CD4-positive, CD25-positive, alpha-beta regulatory T cell (primary cell): ENCODE results near the gene TAMALIN. TPM values are rescaled to one million over a fixed set of nuclear protein-coding genes. Genes with fewer than 3 reads are reported as not detected.

Experiments
- ATAC-seq, 2 donors: fragments of 150-1000 bp; cut with Tn5 transposase; one replicate each; pipeline ENCODE4 v1.10.0; 2021; ENCODE audit warnings: low read depth in 2 of 2, moderate number of reproducible peaks in 2 of 2, moderate library complexity in 1 of 2
- DNase-seq, 3 donors: peaks; one replicate each; pipeline versions ENCODE4 v3.0.0 to v3.0.0-alpha.2; 2012 to 2022; ENCODE audit warnings: mixed read lengths in 1 of 3
- H3K27ac ChIP-seq: one replicate; pipeline ENCODE4 v1.7.0; 2013; ENCODE audit warnings: mild to moderate bottlenecking, low read length; ENCODE audit not compliant: insufficient read depth, poor library complexity, severe bottlenecking
- H3K27me3 ChIP-seq: one replicate; pipeline ENCODE4 v1.7.0; 2013; ENCODE audit warnings: low read length; ENCODE audit not compliant: control insufficient read depth, insufficient read depth
- H3K36me3 ChIP-seq: one replicate; pipeline ENCODE4 v1.7.0; 2013; ENCODE audit warnings: mild to moderate bottlenecking, low read length, moderate library complexity; ENCODE audit not compliant: control insufficient read depth, insufficient read depth
- H3K4me1 ChIP-seq: 2 replicates; pipeline ENCODE4 v1.7.0; 2013; ENCODE audit warnings: mild to moderate bottlenecking, low read length; ENCODE audit not compliant: insufficient read depth, control insufficient read depth, poor library complexity, severe bottlenecking
- H3K4me3 ChIP-seq: one replicate; pipeline ENCODE4 v1.7.0; 2013; ENCODE audit warnings: low read depth, mild to moderate bottlenecking, low read length, moderate library complexity
- H3K9me3 ChIP-seq, 2 experiments: 1 replicate in 1 of 2; 2 replicates in 1 of 2; pipeline ENCODE4 v1.7.0; 2013; ENCODE audit warnings: low read length in 2 of 2, mild to moderate bottlenecking in 1 of 2, moderate library complexity in 1 of 2; ENCODE audit not compliant: control insufficient read depth in 2 of 2
- H3K27ac Mint-ChIP-seq, 3 donors: one replicate each; pipeline ENCODE4 v1.8.0; 2020 to 2022; ENCODE audit warnings: mild to moderate bottlenecking in 3 of 3, mixed read lengths in 3 of 3, moderate library complexity in 2 of 3
- H3K27me3 Mint-ChIP-seq: one replicate; pipeline ENCODE4 v1.8.0; 2022; ENCODE audit warnings: mild to moderate bottlenecking, mixed read lengths
- H3K36me3 Mint-ChIP-seq: one replicate; pipeline ENCODE4 v1.8.0; 2020; ENCODE audit warnings: mixed read lengths
- H3K4me1 Mint-ChIP-seq, 4 donors: one replicate each; pipeline ENCODE4 v1.8.0; 2020 to 2022; ENCODE audit warnings: mixed read lengths in 4 of 4, mild to moderate bottlenecking in 1 of 4
- H3K4me3 Mint-ChIP-seq, 4 donors: one replicate each; pipeline ENCODE4 v1.8.0; 2020 to 2022; ENCODE audit warnings: mild to moderate bottlenecking in 4 of 4, mixed read lengths in 4 of 4, moderate library complexity in 3 of 4
- H3K9me3 Mint-ChIP-seq, 7 donors: one replicate each; pipeline ENCODE4 v1.8.0; 2020 to 2022; ENCODE audit warnings: mixed read lengths in 7 of 7, mild to moderate bottlenecking in 3 of 7, moderate library complexity in 2 of 7
- polyA plus RNA-seq, 4 donors: library from polyadenylated mRNA; unstranded; fragments of 300-500 nt; fragmentation: Illumina TruSeq; gene quantifications; one replicate each; pipeline ENCODE4 v1.2.3, GENCODE V29; 2021
- total RNA-seq: library from RNA; stranded (reverse); gene quantifications from one replicate; pipeline ENCODE4 v1.2.3, GENCODE V29; 2022

The TAMALIN gene
- total and polyA plus RNA-seq, 5 donors from 2014 or later = 0.37 to 253 (median 1.1) TPM

GRCh38 chr12:52003591-52003990 lies 3.2 kb upstream of the TAMALIN start:
- Mint-ChIP-seq H3K9me3 (no peaks in the 10 kb centered on the region), H3K4me1 (peaks cover 0 to 20% (median 16%) of the 10 kb centered on the region in 4 donors), H3K36me3 (peaks cover 3% of the 10 kb centered on the region), H3K27ac (no peak overlapping the region), H3K4me3 (peak overlapping the region in 1 of 4 donors; percentile 49), H3K27me3 (peaks cover 33% of the 10 kb centered on the region)
- no peak overlapping the region for H3K27ac ChIP-seq
- H3K27me3 ChIP-seq = no peaks in the 10 kb centered on the region
- DNase-seq (no peak), ATAC-seq (no peak)
- H3K4me3 ChIP-seq = no peak overlapping the region
- H3K9me3 ChIP-seq = no peaks in the 10 kb centered on the region
- H3K4me1 ChIP-seq = peaks cover 20% of the 10 kb centered on the region
- H3K36me3 ChIP-seq = no peaks in the 10 kb centered on the region

- Mint-ChIP-seq H3K4me1 (peaks cover 0 to 20% (median 16%) of the 10 kb centered on the region in 4 donors), H3K36me3 (peaks cover 3% of the 10 kb centered on the region), H3K4me3 (peak overlapping the region in 1 of 4 donors; percentile 49), H3K9me3 (no peaks in the 10 kb centered on the region), H3K27me3 (peaks cover 33% of the 10 kb centered on the region), H3K27ac (peak overlapping the region in 1 of 3 donors; percentile 32)
- ATAC-seq (no peak), DNase-seq (no peak)
- H3K4me3 ChIP-seq = no peak overlapping the region
- peaks cover 20% of the 10 kb centered on the region for H3K4me1 ChIP-seq
- H3K27me3 ChIP-seq = no peaks in the 10 kb centered on the region
- H3K27ac ChIP-seq = no peak overlapping the region
- no peaks in the 10 kb centered on the region for H3K36me3 ChIP-seq
- H3K9me3 ChIP-seq = no peaks in the 10 kb centered on the region
Observed at GRCh38 chr12:52004042-52004648, 2.6 kb upstream of the TAMALIN start.

GRCh38 chr12:52005218-52005902 lies 1.4 kb upstream of the TAMALIN start:
- H3K9me3 ChIP-seq = no peaks in the 10 kb centered on the region
- H3K4me3 ChIP-seq = no peak overlapping the region
- no peaks in the 10 kb centered on the region for H3K9me3 Mint-ChIP-seq
- H3K4me1 Mint-ChIP-seq = peaks cover 0 to 20% (median 13%) of the 10 kb centered on the region in 4 donors
- H3K27me3 Mint-ChIP-seq = peaks cover 33% of the 10 kb centered on the region
- no peaks in the 10 kb centered on the region for H3K36me3 ChIP-seq
- ATAC-seq (no peak), DNase-seq (no peak)
- H3K27me3 ChIP-seq = no peaks in the 10 kb centered on the region
- no peak overlapping the region for H3K27ac ChIP-seq
- peaks cover 20% of the 10 kb centered on the region for H3K4me1 ChIP-seq
- no peaks in the 10 kb centered on the region for H3K36me3 Mint-ChIP-seq
- H3K4me3 Mint-ChIP-seq = peak overlapping the region; percentile 66 to 91 (median 80)
- peak overlapping the region in 2 of 3 donors; percentile 18 to 71 for H3K27ac Mint-ChIP-seq

- Mint-ChIP-seq H3K9me3 (no peaks in the 10 kb centered on the region), H3K4me1 (peaks cover 0 to 20% (median 13%) of the 10 kb centered on the region in 4 donors), H3K27me3 (peaks cover 33% of the 10 kb centered on the region), H3K36me3 (peaks cover 4% of the 10 kb centered on the region), H3K4me3 (peak overlapping the region; percentile 79 to 92 (median 86)), H3K27ac (peak overlapping the region in 2 of 3 donors; percentile 62 to 71)
- DNase-seq (no peak), ATAC-seq (no peak)
- Histone ChIP-seq H3K27me3 (no peaks in the 10 kb centered on the region), H3K27ac (no peak overlapping the region), H3K4me1 (peaks cover 20% of the 10 kb centered on the region), H3K36me3 (peaks cover 2% of the 10 kb centered on the region), H3K9me3 (no peaks in the 10 kb centered on the region), H3K4me3 (no peak overlapping the region)
Observed at GRCh38 chr12:52005903-52006703, 643 bp upstream of the TAMALIN start.

- H3K9me3 Mint-ChIP-seq = no peaks in the 10 kb centered on the region
- peaks cover 7% of the 10 kb centered on the region for H3K36me3 Mint-ChIP-seq
- peaks cover 2% of the 10 kb centered on the region for H3K36me3 ChIP-seq
- H3K27me3 Mint-ChIP-seq = peaks cover 33% of the 10 kb centered on the region
- DNase-seq (peak; percentile 39 to 61 (median 43)), ATAC-seq (peak; percentile 31 to 49)
- peaks cover 20% of the 10 kb centered on the region for H3K4me1 ChIP-seq
- peak overlapping the region; percentile 84 to 93 (median 91) for H3K4me3 Mint-ChIP-seq
- no peaks in the 10 kb centered on the region for H3K27me3 ChIP-seq
- peaks cover 0 to 20% (median 13%) of the 10 kb centered on the region in 4 donors for H3K4me1 Mint-ChIP-seq
- H3K27ac ChIP-seq = peak overlapping the region; percentile 79
- peak overlapping the region; percentile 60 to 94 (median 90) for H3K27ac Mint-ChIP-seq
- H3K4me3 ChIP-seq = no peak overlapping the region
- no peaks in the 10 kb centered on the region for H3K9me3 ChIP-seq
Observed at GRCh38 chr12:52007158-52007921, 594 bp downstream of the TAMALIN start.

- Mint-ChIP-seq H3K27me3 (peaks cover 33% of the 10 kb centered on the region), H3K4me1 (peaks cover 0 to 20% (median 13%) of the 10 kb centered on the region in 4 donors), H3K27ac (peak overlapping the region; percentile 60 to 94 (median 90)), H3K9me3 (no peaks in the 10 kb centered on the region), H3K4me3 (peak overlapping the region; percentile 84 to 93 (median 87)), H3K36me3 (peaks cover 7% of the 10 kb centered on the region)
- DNase-seq = no peak
- Histone ChIP-seq H3K27ac (peak overlapping the region; percentile 79), H3K4me3 (peak overlapping the region; percentile 18), H3K36me3 (peaks cover 2% of the 10 kb centered on the region), H3K9me3 (no peaks in the 10 kb centered on the region), H3K27me3 (no peaks in the 10 kb centered on the region), H3K4me1 (peaks cover 20% of the 10 kb centered on the region)
- no peak for ATAC-seq
Observed at GRCh38 chr12:52007982-52008510, 1.3 kb downstream of the TAMALIN start.
